ENCODE results near the gene TENM4.

DNA sequence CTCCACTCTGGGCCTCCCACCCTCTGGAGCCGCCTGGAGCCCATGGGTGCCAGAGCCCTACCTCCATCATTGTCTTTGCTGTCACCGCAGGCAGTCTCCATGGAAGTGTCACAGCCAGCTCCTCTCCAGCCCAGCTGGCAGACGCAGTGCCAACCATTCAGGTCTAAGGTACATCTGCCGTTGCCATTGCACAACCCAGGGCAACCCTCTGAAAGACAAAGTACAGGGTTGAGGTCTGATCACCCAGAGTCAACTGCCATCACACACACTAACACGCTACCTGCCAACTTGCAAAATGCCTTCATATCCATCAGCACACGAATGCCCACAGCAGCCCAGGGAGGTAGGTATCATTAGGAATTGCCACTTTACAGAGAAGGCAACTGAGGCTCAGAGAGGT is 669.9 kb downstream of the TENM4 start:
- TF ChIP-seq EZH2 (IDR thresholded peaks at IDR 0.05; ENCODE audit: borderline replicate concordance, insufficient read depth, low read length, poor library complexity, severe bottlenecking), result no peak
- TF ChIP-seq POLR2AphosphoS5 (IDR thresholded peaks at IDR 0.05), result no peak
- TF ChIP-seq EP300 (conservative IDR thresholded peaks at IDR 0.05; ENCODE audit: poor library complexity, severe bottlenecking), result no peak
- TF ChIP-seq SMC3 (conservative IDR thresholded peaks at IDR 0.05; ENCODE audit: poor library complexity), result no peak
- TF ChIP-seq MXI1 (conservative IDR thresholded peaks at IDR 0.05; ENCODE audit: poor library complexity, severe bottlenecking), result no peak
- TF ChIP-seq, protein P1, sequence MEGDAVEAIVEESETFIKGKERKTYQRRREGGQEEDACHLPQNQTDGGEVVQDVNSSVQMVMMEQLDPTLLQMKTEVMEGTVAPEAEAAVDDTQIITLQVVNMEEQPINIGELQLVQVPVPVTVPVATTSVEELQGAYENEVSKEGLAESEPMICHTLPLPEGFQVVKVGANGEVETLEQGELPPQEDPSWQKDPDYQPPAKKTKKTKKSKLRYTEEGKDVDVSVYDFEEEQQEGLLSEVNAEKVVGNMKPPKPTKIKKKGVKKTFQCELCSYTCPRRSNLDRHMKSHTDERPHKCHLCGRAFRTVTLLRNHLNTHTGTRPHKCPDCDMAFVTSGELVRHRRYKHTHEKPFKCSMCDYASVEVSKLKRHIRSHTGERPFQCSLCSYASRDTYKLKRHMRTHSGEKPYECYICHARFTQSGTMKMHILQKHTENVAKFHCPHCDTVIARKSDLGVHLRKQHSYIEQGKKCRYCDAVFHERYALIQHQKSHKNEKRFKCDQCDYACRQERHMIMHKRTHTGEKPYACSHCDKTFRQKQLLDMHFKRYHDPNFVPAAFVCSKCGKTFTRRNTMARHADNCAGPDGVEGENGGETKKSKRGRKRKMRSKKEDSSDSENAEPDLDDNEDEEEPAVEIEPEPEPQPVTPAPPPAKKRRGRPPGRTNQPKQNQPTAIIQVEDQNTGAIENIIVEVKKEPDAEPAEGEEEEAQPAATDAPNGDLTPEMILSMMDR (IDR thresholded peaks at IDR 0.05; ENCODE audit: poor library complexity, severe bottlenecking), result no peak
- TF ChIP-seq, protein P2, sequence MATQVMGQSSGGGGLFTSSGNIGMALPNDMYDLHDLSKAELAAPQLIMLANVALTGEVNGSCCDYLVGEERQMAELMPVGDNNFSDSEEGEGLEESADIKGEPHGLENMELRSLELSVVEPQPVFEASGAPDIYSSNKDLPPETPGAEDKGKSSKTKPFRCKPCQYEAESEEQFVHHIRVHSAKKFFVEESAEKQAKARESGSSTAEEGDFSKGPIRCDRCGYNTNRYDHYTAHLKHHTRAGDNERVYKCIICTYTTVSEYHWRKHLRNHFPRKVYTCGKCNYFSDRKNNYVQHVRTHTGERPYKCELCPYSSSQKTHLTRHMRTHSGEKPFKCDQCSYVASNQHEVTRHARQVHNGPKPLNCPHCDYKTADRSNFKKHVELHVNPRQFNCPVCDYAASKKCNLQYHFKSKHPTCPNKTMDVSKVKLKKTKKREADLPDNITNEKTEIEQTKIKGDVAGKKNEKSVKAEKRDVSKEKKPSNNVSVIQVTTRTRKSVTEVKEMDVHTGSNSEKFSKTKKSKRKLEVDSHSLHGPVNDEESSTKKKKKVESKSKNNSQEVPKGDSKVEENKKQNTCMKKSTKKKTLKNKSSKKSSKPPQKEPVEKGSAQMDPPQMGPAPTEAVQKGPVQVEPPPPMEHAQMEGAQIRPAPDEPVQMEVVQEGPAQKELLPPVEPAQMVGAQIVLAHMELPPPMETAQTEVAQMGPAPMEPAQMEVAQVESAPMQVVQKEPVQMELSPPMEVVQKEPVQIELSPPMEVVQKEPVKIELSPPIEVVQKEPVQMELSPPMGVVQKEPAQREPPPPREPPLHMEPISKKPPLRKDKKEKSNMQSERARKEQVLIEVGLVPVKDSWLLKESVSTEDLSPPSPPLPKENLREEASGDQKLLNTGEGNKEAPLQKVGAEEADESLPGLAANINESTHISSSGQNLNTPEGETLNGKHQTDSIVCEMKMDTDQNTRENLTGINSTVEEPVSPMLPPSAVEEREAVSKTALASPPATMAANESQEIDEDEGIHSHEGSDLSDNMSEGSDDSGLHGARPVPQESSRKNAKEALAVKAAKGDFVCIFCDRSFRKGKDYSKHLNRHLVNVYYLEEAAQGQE (IDR thresholded peaks at IDR 0.05; ENCODE audit: borderline replicate concordance), result no peak
- TF ChIP-seq TAF1 (IDR thresholded peaks at IDR 0.05; ENCODE audit: low read depth), result no peak
